HEK293T (cell line): ENCODE measurements around the gene ZNF583.

ENCODE experiments used
- ARNT ChIP-seq: fragments of 450-650 bp; IDR thresholded peaks from 2 replicates; pipeline ENCODE4 v1.6.1; 2017; ENCODE audit warnings: mild to moderate bottlenecking
- CTBP1 ChIP-seq: fragments of 450-650 bp; IDR thresholded peaks from 2 replicates; pipeline ENCODE4 v1.6.1; 2016; ENCODE audit warnings: borderline replicate concordance
- FOXA1 ChIP-seq: fragments of 450-650 bp; IDR thresholded peaks from 2 replicates; pipeline ENCODE4 v1.6.1; 2016; ENCODE audit warnings: mild to moderate bottlenecking
- FOXM1 ChIP-seq: fragments of 450-650 bp; IDR thresholded peaks from 2 replicates; pipeline ENCODE4 v1.6.1; 2017; ENCODE audit warnings: mild to moderate bottlenecking, borderline replicate concordance
- HDGF ChIP-seq: fragments of 450-650 bp; IDR thresholded peaks from 2 replicates; pipeline ENCODE4 v1.6.1; 2017; ENCODE audit warnings: antibody characterized with exemption, borderline replicate concordance
- SP1 ChIP-seq: fragments of 450-650 bp; IDR thresholded peaks from 2 replicates; pipeline ENCODE4 v1.6.1; 2017
- TARDBP ChIP-seq: fragments of 450-650 bp; IDR thresholded peaks from 2 replicates; pipeline ENCODE4 v1.6.1; 2016
- ZNF384 ChIP-seq: fragments of 450-650 bp; IDR thresholded peaks from 2 replicates; pipeline ENCODE4 v1.6.1; 2016

GRCh38 chr19:56400485-56400884, 3.6 kb upstream of the ZNF583 start:
- no peak for TF ChIP-seq HDGF
- TF ChIP-seq ARNT: no peak
- TF ChIP-seq FOXM1: no peak
- TF ChIP-seq SP1: no peak
- TF ChIP-seq ZNF384: no peak
- no peak for TF ChIP-seq CTBP1
- no peak for TF ChIP-seq FOXA1
- no peak for TF ChIP-seq TARDBP
